ENCODE measurements around the gene PALB2.
"Not testable (repeated sequence)": the region's sequence is repeated elsewhere in the genome, so short reads cannot be mapped to it uniquely, and the experiment has no call there.

Gene PALB2

GRCh38 chr16:23584186-23585076, 56.7 kb downstream of the PALB2 start:
- DNase-seq (ENCODE audit: low read depth in 2 of 2, low spot score in 1 of 2), result no peak

- not testable (repeated sequence) for DNase-seq (ENCODE audit: low read depth in 2 of 2, low spot score in 1 of 2)
Measured at GRCh38 chr16:23583271-23583670, 57.8 kb downstream of the PALB2 start.

- DNase-seq (ENCODE audit: low read depth in 2 of 2, low spot score in 1 of 2), result no peak
Measured at GRCh38 chr16:23581764-23582163, 59.3 kb downstream of the PALB2 start.

GRCh38 chr16:23580391-23580790, 60.7 kb downstream of the PALB2 start:
- DNase-seq (ENCODE audit: low read depth in 2 of 2, low spot score in 1 of 2), result no peak

- DNase-seq (ENCODE audit: low read depth in 2 of 2, low spot score in 1 of 2), result no peak
Measured at GRCh38 chr16:23579371-23579770, 61.7 kb downstream of the PALB2 start.

GRCh38 chr16:23578101-23578830, 62.8 kb downstream of the PALB2 start:
- DNase-seq (ENCODE audit: low read depth in 2 of 2, low spot score in 1 of 2), result no peak

- no peak for DNase-seq (ENCODE audit: low read depth in 2 of 2, low spot score in 1 of 2)
Measured at GRCh38 chr16:23577493-23577892, 63.6 kb downstream of the PALB2 start.

GRCh38 chr16:23575834-23576233, 65.3 kb downstream of the PALB2 start:
- no peak for DNase-seq (ENCODE audit: low read depth in 2 of 2, low spot score in 1 of 2)

GRCh38 chr16:23573817-23574216, 67.3 kb downstream of the PALB2 start:
- no peak for DNase-seq (ENCODE audit: low read depth in 2 of 2, low spot score in 1 of 2)

GRCh38 chr16:23572394-23572793, 68.7 kb downstream of the PALB2 start:
- no peak for DNase-seq (ENCODE audit: low read depth in 2 of 2, low spot score in 1 of 2)

- DNase-seq (ENCODE audit: low read depth in 2 of 2, low spot score in 1 of 2), result no peak
Measured at GRCh38 chr16:23571895-23572294, 69.2 kb downstream of the PALB2 start.

- no peak for DNase-seq (ENCODE audit: low read depth in 2 of 2, low spot score in 1 of 2)
Measured at GRCh38 chr16:23570992-23571632, 70.0 kb downstream of the PALB2 start.

GRCh38 chr16:23567602-23568001, 73.5 kb downstream of the PALB2 start:
- no peak for DNase-seq (ENCODE audit: low read depth in 2 of 2, low spot score in 1 of 2)

- DNase-seq (ENCODE audit: low read depth in 2 of 2, low spot score in 1 of 2), result no peak
Measured at GRCh38 chr16:23566724-23567123, 74.4 kb downstream of the PALB2 start.

- no peak for DNase-seq (ENCODE audit: low read depth in 2 of 2, low spot score in 1 of 2)
Measured at GRCh38 chr16:23564575-23565363, 76.3 kb downstream of the PALB2 start.

GRCh38 chr16:23563186-23563585, 77.9 kb downstream of the PALB2 start:
- DNase-seq (ENCODE audit: low read depth in 2 of 2, low spot score in 1 of 2), result no peak

- DNase-seq (ENCODE audit: low read depth in 2 of 2, low spot score in 1 of 2), result no peak
Measured at GRCh38 chr16:23562505-23562904, 78.6 kb downstream of the PALB2 start.

- DNase-seq (ENCODE audit: low read depth in 2 of 2, low spot score in 1 of 2), result no peak
Measured at GRCh38 chr16:23561586-23561985, 79.5 kb downstream of the PALB2 start.

GRCh38 chr16:23557779-23558702, 83.1 kb downstream of the PALB2 start:
- peak; percentile 1 for DNase-seq (ENCODE audit: low read depth in 2 of 2, low spot score in 1 of 2)

Data from stimulated activated CD8-positive, alpha-beta memory T cell treated with anti-CD3 and anti-CD28 coated beads, Interleukin-4, amount 100 ng/mL, for 1 hour (primary cell).